Hepatocyte (in vitro differentiated cells): ENCODE measurements around the gene USP10.

ENCODE experiments used
- CTCF ChIP-seq: fragments of 200-600 bp; sonication (generic); IDR thresholded peaks from 2 replicates; pipeline ENCODE4 v1.5.1; 2016; ENCODE audit warnings: antibody characterized with exemption, mild to moderate bottlenecking; ENCODE audit not compliant: poor library complexity
- EZH2 ChIP-seq: fragments of 200-600 bp; sonication (generic); IDR thresholded peaks from 2 replicates; pipeline ENCODE4 v1.6.1; 2016; ENCODE audit warnings: antibody characterized with exemption, mild to moderate bottlenecking, borderline replicate concordance

GRCh38 chr16:84680843-84681629 is 18.8 kb upstream of the USP10 start:
- no peak for TF ChIP-seq EZH2
- TF ChIP-seq CTCF = no peak
